ENCODE data around the gene RABL6.
"Not testable (repeated sequence)": the region's sequence is repeated elsewhere in the genome, so short reads cannot be mapped to it uniquely, and the experiment has no call there.

Gene RABL6

DNA sequence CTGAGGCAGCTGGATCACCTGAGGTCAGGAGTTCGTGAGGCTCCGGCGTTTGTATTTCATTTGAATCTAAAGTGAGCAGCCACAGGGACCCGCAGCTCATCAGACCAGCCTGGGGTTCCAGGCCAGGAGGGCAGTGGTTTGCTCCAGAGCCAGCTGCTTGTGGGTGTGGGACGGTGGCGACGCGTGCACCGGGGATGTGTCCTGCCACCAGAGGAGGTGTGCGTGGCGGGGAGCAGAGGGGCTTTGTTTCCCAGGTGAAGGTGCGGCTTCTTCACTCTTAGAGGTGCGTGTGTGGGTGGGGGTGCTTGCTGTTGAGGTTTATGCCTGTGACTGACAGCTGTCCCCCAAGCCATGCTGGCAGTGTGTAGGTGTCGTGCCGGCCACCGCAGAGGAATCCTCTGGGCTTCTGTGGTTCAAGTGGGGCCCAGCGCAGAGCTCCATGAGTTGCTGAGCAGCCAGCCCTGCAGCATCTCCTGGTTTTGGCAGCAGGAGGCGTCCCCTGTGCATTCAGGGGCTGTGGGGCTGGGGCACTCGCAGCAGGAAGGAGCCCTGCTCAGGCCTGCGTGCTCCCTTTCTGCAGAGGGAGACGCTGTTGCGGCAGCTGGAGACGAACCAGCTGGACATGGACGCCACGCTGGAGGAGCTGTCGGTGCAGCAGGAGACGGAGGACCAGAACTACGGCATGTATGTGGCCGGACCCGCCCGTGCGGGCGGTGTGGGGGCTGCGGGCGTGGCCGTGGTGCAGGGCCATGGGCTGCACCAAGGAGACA lies 27.6 kb downstream of the RABL6 start:
- H3K27ac ChIP-seq = no peak overlapping the region
- H3K9me3 ChIP-seq = no peaks in the 10 kb centered on the region
- H3K27me3 ChIP-seq = no peaks in the 10 kb centered on the region
- H3K4me3 ChIP-seq = no peak overlapping the region
- peaks cover 0 to 3% (median 0%) of the 10 kb centered on the region in 4 donors for H3K4me1 ChIP-seq
- intact Hi-C loops (cut with DNase I; ENCODE audit: low total_unique reads) = no loop called here
- no peak for TF ChIP-seq CTCF (IDR thresholded peaks at IDR 0.05)
- H3K36me3 ChIP-seq = peaks cover 36 to 90% (median 52%) of the 10 kb centered on the region in 3 donors
- no peak for DNase-seq

DNA sequence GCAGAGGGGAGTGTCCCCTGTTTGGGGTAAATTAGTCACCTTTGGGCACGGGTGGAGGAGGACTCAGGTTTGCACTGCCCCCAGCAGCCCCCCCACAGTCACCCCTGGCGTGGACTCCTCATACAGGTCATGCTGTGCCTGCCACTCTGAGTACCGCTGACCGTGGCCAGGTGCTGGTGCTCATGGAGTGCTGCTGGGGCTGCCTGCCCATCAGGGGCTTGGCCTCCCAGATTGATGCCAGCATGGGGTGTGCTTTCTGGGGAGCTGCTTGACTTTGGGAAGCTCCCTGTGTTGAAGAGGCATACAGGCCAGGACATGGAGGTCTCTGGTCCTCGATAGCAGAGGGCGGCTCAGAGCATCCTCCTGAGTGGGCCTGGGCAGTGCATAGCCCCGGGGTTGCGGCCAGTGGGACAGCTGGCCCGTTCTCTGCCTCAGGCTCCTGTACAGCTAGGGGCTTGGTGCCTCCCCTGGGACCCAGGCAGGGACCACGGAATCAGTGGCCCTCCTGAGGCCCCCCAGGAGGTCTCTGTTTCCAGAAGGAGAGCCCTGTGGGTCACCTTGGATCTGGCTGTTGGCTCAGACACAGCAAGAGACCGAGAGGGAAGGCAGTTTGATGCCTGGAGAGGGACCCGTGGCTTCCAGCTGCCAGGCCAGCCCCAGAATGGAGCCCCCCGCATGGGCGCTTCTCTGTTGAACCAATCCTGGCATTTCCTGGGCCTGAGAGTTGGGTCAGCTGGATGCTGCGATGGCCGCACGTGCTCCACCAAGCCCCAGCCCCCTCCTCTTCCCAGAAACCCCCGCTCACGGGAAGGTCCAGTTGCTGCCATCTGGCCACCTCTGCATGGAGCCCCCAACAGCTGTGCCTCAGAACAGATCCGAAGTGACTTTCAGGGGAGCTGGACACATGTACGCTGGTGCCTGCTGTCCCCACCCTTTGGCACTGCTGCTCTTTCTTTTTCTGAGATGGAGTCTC lies 28.5 kb downstream of the RABL6 start:
- Histone ChIP-seq H3K4me3 (no peak overlapping the region), H3K9me3 (no peaks in the 10 kb centered on the region), H3K27me3 (no peaks in the 10 kb centered on the region), H3K27ac (no peak overlapping the region), H3K4me1 (peaks cover 0 to 12% (median 2%) of the 10 kb centered on the region in 4 donors), H3K36me3 (peaks cover 28 to 89% (median 43%) of the 10 kb centered on the region in 3 donors)
- no peak for DNase-seq
- intact Hi-C loops (cut with DNase I; ENCODE audit: low total_unique reads) = no loop called here
- no peak for TF ChIP-seq CTCF (IDR thresholded peaks at IDR 0.05)

GRCh38 chr9:136837146-136837855 lies 29.6 kb downstream of the RABL6 start:
- H3K36me3 ChIP-seq = peaks cover 18 to 80% (median 33%) of the 10 kb centered on the region in 3 donors
- peaks cover 0 to 23% (median 12%) of the 10 kb centered on the region in 4 donors for H3K4me1 ChIP-seq
- H3K4me3 ChIP-seq = no peak overlapping the region
- intact Hi-C loops (cut with DNase I; ENCODE audit: low total_unique reads) = no loop called here
- no peaks in the 10 kb centered on the region for H3K27me3 ChIP-seq
- no peak overlapping the region for H3K27ac ChIP-seq
- H3K9me3 ChIP-seq = no peaks in the 10 kb centered on the region
- no peak for TF ChIP-seq CTCF (IDR thresholded peaks at IDR 0.05)
- DNase-seq = no peak

DNA sequence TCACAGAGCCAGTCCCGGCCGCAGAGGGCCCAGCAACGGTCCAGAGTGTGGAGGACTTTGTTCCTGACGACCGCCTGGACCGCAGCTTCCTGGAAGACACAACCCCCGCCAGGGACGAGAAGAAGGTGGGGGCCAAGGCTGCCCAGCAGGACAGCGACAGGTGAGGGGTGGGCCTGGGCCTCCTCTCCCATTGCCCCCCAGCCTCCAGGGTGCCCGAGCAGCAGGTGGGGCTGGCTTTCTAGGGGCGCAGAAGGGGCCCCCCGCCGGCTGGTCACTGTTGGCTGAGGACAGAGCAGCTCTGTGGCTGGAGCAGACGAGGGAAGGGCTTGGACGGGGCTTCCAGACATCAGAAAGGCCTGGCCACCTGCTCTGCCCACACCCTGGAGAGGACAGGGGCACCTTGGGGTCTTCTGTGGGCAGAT lies 30.1 kb downstream of the RABL6 start:
- intact Hi-C loops (cut with DNase I; ENCODE audit: low total_unique reads); H3K4me3 ChIP-seq; H3K9me3 ChIP-seq; DNase-seq; H3K27me3 ChIP-seq; H3K27ac ChIP-seq: not testable (repeated sequence)
- Histone ChIP-seq H3K4me1 (peaks cover 0 to 28% (median 17%) of the 10 kb centered on the region in 4 donors), H3K36me3 (peaks cover 13 to 74% (median 27%) of the 10 kb centered on the region in 3 donors)

DNA sequence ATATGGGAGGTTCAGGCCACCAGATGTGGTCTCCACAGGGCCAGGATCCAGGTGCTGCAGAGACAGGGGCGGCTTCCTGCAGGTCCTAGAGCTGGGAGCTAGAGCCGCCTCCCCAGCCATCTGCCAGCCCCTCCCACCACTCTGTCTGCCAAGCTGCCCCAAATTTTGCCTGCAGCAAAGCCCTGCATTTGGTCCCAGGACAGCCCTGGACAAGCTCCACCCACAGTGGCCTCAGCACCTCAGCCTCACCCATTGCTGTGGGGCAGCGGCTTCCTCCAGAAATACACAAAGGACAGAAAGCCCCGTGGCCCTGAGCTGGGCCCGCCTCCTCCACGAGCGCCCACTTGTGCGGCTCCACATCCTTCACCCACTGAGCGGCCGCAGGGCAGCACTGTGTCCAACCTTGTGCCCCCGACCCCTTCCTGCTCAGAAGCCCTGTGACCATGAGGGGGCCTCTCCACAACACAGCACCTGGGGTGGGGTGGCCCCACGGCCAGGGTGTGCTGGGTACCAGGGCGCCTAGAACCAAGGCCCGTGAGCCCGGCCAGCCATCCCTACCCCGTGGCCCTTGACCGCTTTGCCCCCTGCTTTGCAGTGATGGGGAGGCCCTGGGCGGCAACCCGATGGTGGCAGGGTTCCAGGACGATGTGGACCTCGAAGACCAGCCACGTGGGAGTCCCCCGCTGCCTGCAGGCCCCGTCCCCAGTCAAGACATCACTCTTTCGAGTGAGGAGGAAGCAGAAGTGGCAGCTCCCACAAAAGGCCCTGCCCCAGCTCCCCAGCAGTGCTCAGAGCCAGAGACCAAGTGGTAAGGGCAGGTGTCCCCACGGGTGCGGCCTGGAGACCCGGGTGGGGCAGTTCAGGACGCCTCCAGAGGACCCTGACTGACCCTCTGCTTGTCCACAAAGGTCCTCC lies 30.8 kb downstream of the RABL6 start:
- Histone ChIP-seq H3K4me3 (no peak overlapping the region), H3K4me1 (peaks cover 0 to 35% (median 24%) of the 10 kb centered on the region in 4 donors), H3K36me3 (peaks cover 12 to 67% (median 27%) of the 10 kb centered on the region in 3 donors), H3K9me3 (no peaks in the 10 kb centered on the region), H3K27ac (no peak overlapping the region), H3K27me3 (peaks cover 3 to 12% of the 10 kb centered on the region in 2 donors)
- intact Hi-C loops (cut with DNase I; ENCODE audit: low total_unique reads) = no loop called here
- DNase-seq = no peak
- TF ChIP-seq CTCF (IDR thresholded peaks at IDR 0.05) = no peak
